Stomach (tissue), 9 donors: ENCODE measurements around the gene RABGAP1L. TPM values are rescaled to one million over a fixed set of nuclear protein-coding genes. Genes with fewer than 3 reads are reported as not detected.

Source experiments
- DNase-seq, 2 donors: peaks; one replicate each; pipeline versions ENCODE4 v3.0.0 to v3.0.0-alpha.2; 2013 to 2019
- H3K27ac ChIP-seq, 5 donors: fragments of 200-600 bp in 4 of 5; sonication (generic) in 4 of 5; one replicate each; pipeline ENCODE4 v1.5.1; 2013 to 2019; ENCODE audit warnings: mild to moderate bottlenecking in 1 of 5, moderate library complexity in 1 of 5
- H3K27me3 ChIP-seq, 3 donors: fragments of 200-600 bp; sonication (generic); one replicate each; pipeline ENCODE4 v1.5.1; 2017 to 2019; ENCODE audit warnings: mixed run types in 1 of 3
- H3K36me3 ChIP-seq, 4 donors: fragments of 200-600 bp; sonication (generic); 1 replicate in 3 of 4; 2 replicates in 1 of 4; pipeline ENCODE4 v1.5.1; 2016 to 2019
- H3K4me1 ChIP-seq, 4 donors: fragments of 200-600 bp; sonication (generic); one replicate each; pipeline ENCODE4 v1.5.1; 2016 to 2019
- H3K4me3 ChIP-seq, 4 donors: fragments of 200-600 bp; sonication (generic) in 3 of 4; one replicate each; pipeline ENCODE4 v1.5.1; 2016 to 2019; ENCODE audit warnings: mild to moderate bottlenecking in 1 of 4
- H3K9me3 ChIP-seq, 4 donors: fragments of 200-600 bp; sonication (generic); one replicate each; pipeline ENCODE4 v1.5.1; 2016 to 2019
- EP300 ChIP-seq: sonication (generic); formaldehyde crosslinking; IDR thresholded peaks from one replicate; pipeline ENCODE4 v1.6.1; 2017; ENCODE audit warnings: antibody characterized with exemption
- POLR2A ChIP-seq, 4 donors: fragments of 450-650 bp; IDR thresholded peaks; one replicate each; pipeline ENCODE4 v1.6.1; 2016; ENCODE audit warnings: antibody characterized with exemption in 4 of 4, control low read depth in 2 of 4, mild to moderate bottlenecking in 1 of 4, moderate library complexity in 1 of 4
- POLR2AphosphoS5 ChIP-seq, 3 donors: sonication (generic); formaldehyde crosslinking; IDR thresholded peaks; one replicate each; pipeline ENCODE4 v1.6.1; 2016; ENCODE audit warnings: antibody characterized with exemption in 3 of 3
- WGBS, 5 donors: extraction: QIAGEN DNeasy Blood & Tissue Kit in 3 of 5; methylation state at CpG; one replicate each; pipeline versions ENCODE4 v1.1.5 to v1.1.7; 2013 to 2018; 5-methylcytosine and 5-hydroxymethylcytosine counted together
- intact Hi-C: fragments of 100-400 bp; cut with DNase I; formaldehyde crosslinking; loops from one replicate; pipeline ENCODE4 v1.15.1; 2023; ENCODE audit warnings: low total_unique reads
- polyA plus RNA-seq, 3 donors: library from polyadenylated mRNA; stranded (reverse); fragments of 200-250 nt; gene quantifications; one replicate each; pipeline ENCODE4 v1.2.3, GENCODE V29; 2013
- total RNA-seq, 5 donors: library from RNA; depleted of rRNA; stranded (reverse); fragments of >200 nt; gene quantifications; one replicate each; pipeline versions ENCODE4 v1.1.0 to v1.2.3, GENCODE V29; 2014 to 2016
- TF ChIP-seq, protein P1 (sequence below), 7 experiments: fragments of 450-650 bp in 4 of 7; fragments of 200-600 bp in 3 of 7; sonication (generic) in 3 of 7; IDR thresholded peaks; one replicate each; pipeline ENCODE4 v1.5.1; 2016 to 2019; ENCODE audit warnings: antibody characterized with exemption in 7 of 7, control low read depth in 2 of 7, mild to moderate bottlenecking in 1 of 7
- donor health status: healthy with polysubstance abuse.
- donor health status: Bipolar disorder and iron deficiency.
- donor health status: healthy.

RABGAP1L gene
- total and polyA plus RNA-seq, 8 donors, result 14.2 to 238 (median 57.9) TPM

DNA sequence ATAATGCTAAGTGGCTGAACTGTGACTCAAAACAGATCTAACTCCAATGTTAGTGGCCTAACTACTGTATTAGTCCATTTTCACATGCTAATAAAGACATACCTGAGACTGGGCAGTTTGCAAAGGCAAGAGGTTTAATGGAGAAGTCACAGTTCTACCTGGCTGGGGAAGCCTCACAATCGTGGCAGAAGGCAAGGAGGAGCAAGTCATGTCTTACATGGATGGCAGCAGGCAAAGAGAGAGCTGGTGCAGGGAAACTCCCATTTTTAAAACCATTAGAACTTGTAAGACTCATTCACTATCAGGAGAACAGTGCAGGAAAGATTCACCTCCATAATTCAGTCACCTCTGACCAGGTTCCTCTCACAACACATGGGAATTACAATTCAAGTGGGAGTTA is 760.8 kb downstream of the RABGAP1L start:
- WGBS, 5 donors, result 78 to 96% (median 94%) methylated on average over 1 of the region's 1 CpG
- Histone ChIP-seq H3K4me3 (no peak overlapping the region), H3K27ac (no peak overlapping the region), H3K9me3 (no peaks in the 10 kb centered on the region), H3K27me3 (no peaks in the 10 kb centered on the region), H3K4me1 (peaks cover 0 to 13% (median 4%) of the 10 kb centered on the region in 4 donors), H3K36me3 (no peaks in the 10 kb centered on the region)
- intact Hi-C loops, result no loop called here
- no peak for DNase-seq
- TF ChIP-seq POLR2AphosphoS5 (IDR thresholded peaks at IDR 0.05) (no peak), POLR2A (IDR thresholded peaks at IDR 0.05) (no peak), EP300 (no peak)
- TF ChIP-seq, protein P1, sequence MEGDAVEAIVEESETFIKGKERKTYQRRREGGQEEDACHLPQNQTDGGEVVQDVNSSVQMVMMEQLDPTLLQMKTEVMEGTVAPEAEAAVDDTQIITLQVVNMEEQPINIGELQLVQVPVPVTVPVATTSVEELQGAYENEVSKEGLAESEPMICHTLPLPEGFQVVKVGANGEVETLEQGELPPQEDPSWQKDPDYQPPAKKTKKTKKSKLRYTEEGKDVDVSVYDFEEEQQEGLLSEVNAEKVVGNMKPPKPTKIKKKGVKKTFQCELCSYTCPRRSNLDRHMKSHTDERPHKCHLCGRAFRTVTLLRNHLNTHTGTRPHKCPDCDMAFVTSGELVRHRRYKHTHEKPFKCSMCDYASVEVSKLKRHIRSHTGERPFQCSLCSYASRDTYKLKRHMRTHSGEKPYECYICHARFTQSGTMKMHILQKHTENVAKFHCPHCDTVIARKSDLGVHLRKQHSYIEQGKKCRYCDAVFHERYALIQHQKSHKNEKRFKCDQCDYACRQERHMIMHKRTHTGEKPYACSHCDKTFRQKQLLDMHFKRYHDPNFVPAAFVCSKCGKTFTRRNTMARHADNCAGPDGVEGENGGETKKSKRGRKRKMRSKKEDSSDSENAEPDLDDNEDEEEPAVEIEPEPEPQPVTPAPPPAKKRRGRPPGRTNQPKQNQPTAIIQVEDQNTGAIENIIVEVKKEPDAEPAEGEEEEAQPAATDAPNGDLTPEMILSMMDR (IDR thresholded peaks at IDR 0.05), result no peak

DNA sequence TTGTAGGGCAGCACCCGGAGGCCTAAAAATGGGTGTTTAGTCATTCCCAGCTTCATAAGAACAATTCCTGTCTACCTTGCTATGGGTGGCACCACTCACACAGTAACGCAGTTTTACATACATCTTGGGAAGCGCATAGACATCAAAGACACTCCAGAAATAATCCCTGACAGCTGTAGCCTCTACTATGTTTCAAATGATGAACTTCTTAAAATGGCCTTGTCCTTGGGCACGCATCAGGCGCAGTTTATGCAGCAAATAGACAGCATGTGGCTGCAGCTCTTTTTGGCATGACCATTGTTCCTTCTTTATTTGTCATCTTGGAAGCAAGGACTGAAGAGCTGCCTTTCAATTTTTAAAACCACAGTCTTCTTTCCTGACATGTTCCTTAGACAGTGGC is 762.8 kb downstream of the RABGAP1L start:
- DNase-seq, result no peak
- no peak for TF ChIP-seq EP300
- TF ChIP-seq, protein P1 (IDR thresholded peaks at IDR 0.05), result no peak
- no peak for TF ChIP-seq POLR2A (IDR thresholded peaks at IDR 0.05)
- no peak for TF ChIP-seq POLR2AphosphoS5 (IDR thresholded peaks at IDR 0.05)
- intact Hi-C loops, result no loop called here
- Histone ChIP-seq H3K36me3 (no peaks in the 10 kb centered on the region), H3K27me3 (no peaks in the 10 kb centered on the region), H3K4me3 (no peak overlapping the region), H3K4me1 (peaks cover 0 to 1% (median 0%) of the 10 kb centered on the region in 4 donors), H3K27ac (no peak overlapping the region), H3K9me3 (no peaks in the 10 kb centered on the region)
- 95 to 99% (median 97%) methylated on average over 5 of the region's 5 CpGs for WGBS, 5 donors

DNA sequence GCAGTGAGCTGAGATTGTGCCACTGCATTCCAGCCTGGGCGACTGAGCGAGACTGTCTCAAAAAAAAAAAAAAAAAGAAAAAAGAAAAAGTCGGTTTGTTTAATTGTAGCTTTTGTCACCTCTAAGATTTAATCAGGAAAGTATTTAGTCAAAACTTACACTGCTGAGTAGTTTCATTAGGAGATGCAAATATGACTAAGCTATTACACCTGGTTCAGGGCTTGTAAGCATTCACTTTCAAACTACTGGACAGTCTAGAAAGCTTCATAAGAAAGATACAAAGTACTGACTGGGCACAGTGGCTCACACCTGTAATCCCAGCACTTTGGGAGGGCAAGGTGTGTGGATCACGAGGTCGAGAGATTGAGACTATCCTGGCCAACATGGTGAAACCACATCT is 764.5 kb downstream of the RABGAP1L start:
- Histone ChIP-seq H3K4me1 (no peaks in the 10 kb centered on the region), H3K4me3 (no peak overlapping the region), H3K27ac (no peak overlapping the region), H3K9me3 (no peaks in the 10 kb centered on the region), H3K27me3 (no peaks in the 10 kb centered on the region), H3K36me3 (no peaks in the 10 kb centered on the region)
- 78 to 87% (median 80%) methylated on average over 5 of the region's 5 CpGs for WGBS, 5 donors
- intact Hi-C loops, result no loop called here
- DNase-seq, result no peak
- TF ChIP-seq POLR2AphosphoS5 (IDR thresholded peaks at IDR 0.05), result no peak
- TF ChIP-seq EP300, result no peak
- TF ChIP-seq, protein P1 (IDR thresholded peaks at IDR 0.05), result no peak
- TF ChIP-seq POLR2A (IDR thresholded peaks at IDR 0.05), result no peak

DNA sequence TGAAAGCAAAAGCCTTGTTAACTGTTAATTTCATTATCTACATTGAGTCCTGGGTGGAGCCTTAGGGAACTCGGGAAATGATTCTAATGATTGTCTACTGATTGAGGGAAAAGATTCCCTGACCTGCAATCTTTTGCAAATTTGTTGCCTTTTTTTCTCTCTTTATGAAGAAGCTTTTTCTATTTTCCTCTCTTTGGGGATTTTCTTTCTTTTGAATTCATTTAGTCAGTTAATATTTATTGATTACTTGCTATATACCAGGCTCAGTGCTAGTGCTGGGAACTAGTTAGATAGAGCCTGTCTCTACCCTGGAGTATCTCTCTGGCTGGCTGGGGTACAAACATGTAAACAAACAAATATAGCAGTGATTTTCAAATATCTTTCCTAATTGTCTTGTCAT is 769.2 kb downstream of the RABGAP1L start:
- WGBS, 5 donors, result 39 to 62% (median 48%) methylated on average over 1 of the region's 1 CpG
- H3K4me3 ChIP-seq, result no peak overlapping the region
- no peaks in the 10 kb centered on the region for H3K4me1 ChIP-seq
- intact Hi-C loops, result no loop called here
- H3K27me3 ChIP-seq, result no peaks in the 10 kb centered on the region
- no peaks in the 10 kb centered on the region for H3K36me3 ChIP-seq
- H3K9me3 ChIP-seq, result no peaks in the 10 kb centered on the region
- TF ChIP-seq POLR2AphosphoS5 (IDR thresholded peaks at IDR 0.05), result no peak
- TF ChIP-seq EP300, result no peak
- TF ChIP-seq POLR2A (IDR thresholded peaks at IDR 0.05), result no peak
- TF ChIP-seq, protein P1 (IDR thresholded peaks at IDR 0.05), result no peak
- no peak overlapping the region for H3K27ac ChIP-seq
- no peak for DNase-seq
